Caco-2 (cell line): ENCODE data around the gene GPC6. TPM values are rescaled to one million over a fixed set of nuclear protein-coding genes. Genes with fewer than 3 reads are reported as not detected.
A peak's percentile ranks its signal among the peaks of the same experiment; 100 is the strongest.

Source experiments
- BruUV-seq: library from RNA; stranded (reverse); fragments of 400-500 nt; replicated peaks from 2 replicates; lab custom pipeline; 2021; lab: Mats Ljungman, UMichigan
- CTCF ChIA-PET: fragments of 300-600 bp; sonication (Branson Sonifier 250); formaldehyde crosslinking; loops from one replicate; lab custom pipeline; 2022; ENCODE audit warnings: antibody characterized with exemption; lab: Charles Lee
- POLR2A ChIA-PET: fragments of 300-600 bp; sonication (Branson Sonifier 250); formaldehyde crosslinking; loops from one replicate; lab custom pipeline; 2022; ENCODE audit warnings: antibody characterized with exemption; lab: Charles Lee
- DNase-seq, 2 experiments: peaks; one replicate each; pipeline versions ENCODE4 v3.0.0 to v3.0.0-alpha.2; 2020 to 2022
- H3K27me3 ChIP-seq: replicated peaks from 2 replicates; pipeline ENCODE4 v1.6.0; 2011; ENCODE audit warnings: low read length; ENCODE audit not compliant: control insufficient read depth, insufficient read depth
- H3K36me3 ChIP-seq: 2 replicates; pipeline ENCODE4 v1.5.1; 2011; ENCODE audit warnings: low read length; ENCODE audit not compliant: control insufficient read depth, insufficient read depth
- H3K4me1 ChIP-seq: fragments of 250-450 bp; sonication (Bioruptor Pico); 2 replicates; pipeline ENCODE4 v1.5.1; 2020; ENCODE audit warnings: mild to moderate bottlenecking
- H3K4me3 ChIP-seq: 2 replicates; pipeline ENCODE4 v1.5.1; 2011; ENCODE audit warnings: low read depth, mild to moderate bottlenecking, control low read depth, low read length
- H3K9me3 ChIP-seq: fragments of 250-450 bp; sonication (Bioruptor Pico); 2 replicates; pipeline ENCODE4 v1.5.1; 2020; ENCODE audit warnings: mild to moderate bottlenecking, moderate library complexity
- H3K27ac Mint-ChIP-seq: one replicate; pipeline ENCODE4 v1.8.0; 2022; ENCODE audit warnings: mixed read lengths; ENCODE audit not compliant: unreplicated experiment
- H3K27me3 Mint-ChIP-seq: one replicate; pipeline ENCODE4 v1.8.0; 2022; ENCODE audit warnings: mixed read lengths; ENCODE audit not compliant: insufficient read depth, unreplicated experiment
- H3K36me3 Mint-ChIP-seq: one replicate; pipeline ENCODE4 v1.8.0; 2022; ENCODE audit warnings: mild to moderate bottlenecking, mixed read lengths; ENCODE audit not compliant: insufficient read depth, unreplicated experiment
- H3K4me1 Mint-ChIP-seq: one replicate; pipeline ENCODE4 v1.8.0; 2022; ENCODE audit warnings: low read depth, mixed read lengths; ENCODE audit not compliant: unreplicated experiment
- H3K4me3 Mint-ChIP-seq: one replicate; pipeline ENCODE4 v1.8.0; 2022; ENCODE audit warnings: mild to moderate bottlenecking, moderate library complexity, mixed read lengths; ENCODE audit not compliant: unreplicated experiment
- H3K9me3 Mint-ChIP-seq: one replicate; pipeline ENCODE4 v1.8.0; 2022; ENCODE audit warnings: mixed read lengths; ENCODE audit not compliant: unreplicated experiment
- CTCF ChIP-seq, 2 experiments: fragments of 200-600 bp in 1 of 2; IDR thresholded peaks; 1 replicate in 1 of 2; 2 replicates in 1 of 2; pipeline versions ENCODE4 v1.5.1 to v1.8.0; 2011 to 2022; ENCODE audit warnings: antibody characterized with exemption in 1 of 2, control low read depth in 1 of 2, inconsistent platforms in 1 of 2, low read depth in 1 of 2, low read length in 1 of 2, mild to moderate bottlenecking in 1 of 2, moderate library complexity in 1 of 2; ENCODE audit not compliant: insufficient read depth in 1 of 2, severe bottlenecking in 1 of 2, unreplicated experiment in 1 of 2
- intact Hi-C: fragments of 100-400 bp; cut with micrococcal nuclease; formaldehyde crosslinking; loops from one replicate; pipeline ENCODE4 v1.10.0; 2022; ENCODE audit not compliant: unreplicated experiment
- total RNA-seq: library from RNA; stranded (reverse); gene quantifications from 2 replicates; pipeline ENCODE4 v1.2.3, GENCODE V29; 2022

The GPC6 gene
- total RNA-seq, 1 experiment from 2014 or later = 0.16 TPM

GRCh38 chr13:94344126-94344818 lies 1117.7 kb downstream of the GPC6 start:
- CTCF ChIA-PET = no interaction called here
- peaks cover 2% of the 10 kb centered on the region for H3K27me3 Mint-ChIP-seq
- no peaks in the 10 kb centered on the region for H3K36me3 Mint-ChIP-seq
- no peak for DNase-seq
- Histone ChIP-seq H3K9me3 (no peaks in the 10 kb centered on the region), H3K36me3 (no peaks in the 10 kb centered on the region), H3K4me1 (peaks cover 15% of the 10 kb centered on the region), H3K27me3 (no peaks in the 10 kb centered on the region; the same call in 1 of the 2 replicates), H3K4me3 (no peak overlapping the region)
- BruUV-seq = no TSS peak
- H3K4me1 Mint-ChIP-seq = peaks cover 6% of the 10 kb centered on the region
- no peak for TF ChIP-seq CTCF (IDR thresholded peaks at IDR 0.05; ENCODE audit: insufficient read depth in 1 of 2, low read depth in 1 of 2, low read length in 1 of 2, severe bottlenecking in 1 of 2, unreplicated experiment in 1 of 2)
- POLR2A ChIA-PET = no interaction called here
- peak overlapping the region; percentile 30 for H3K4me3 Mint-ChIP-seq
- no peak overlapping the region for H3K27ac Mint-ChIP-seq
- intact Hi-C loops = no loop called here
- H3K9me3 Mint-ChIP-seq = no peaks in the 10 kb centered on the region

GRCh38 chr13:94345374-94346195 lies 1119.0 kb downstream of the GPC6 start:
- no peaks in the 10 kb centered on the region for H3K36me3 Mint-ChIP-seq
- Histone ChIP-seq H3K4me1 (peaks cover 15% of the 10 kb centered on the region), H3K4me3 (no peak overlapping the region), H3K9me3 (no peaks in the 10 kb centered on the region), H3K27me3 (no peaks in the 10 kb centered on the region; the same call in 1 of the 2 replicates), H3K36me3 (no peaks in the 10 kb centered on the region)
- peaks cover 5% of the 10 kb centered on the region for H3K27me3 Mint-ChIP-seq
- no peak overlapping the region for H3K4me3 Mint-ChIP-seq
- H3K27ac Mint-ChIP-seq = no peak overlapping the region
- POLR2A ChIA-PET = no interaction called here
- BruUV-seq = no TSS peak
- DNase-seq = no peak
- no peak for TF ChIP-seq CTCF (IDR thresholded peaks at IDR 0.05; ENCODE audit: insufficient read depth in 1 of 2, low read depth in 1 of 2, low read length in 1 of 2, severe bottlenecking in 1 of 2, unreplicated experiment in 1 of 2)
- CTCF ChIA-PET = no interaction called here
- intact Hi-C loops = no loop called here
- no peaks in the 10 kb centered on the region for H3K9me3 Mint-ChIP-seq
- peaks cover 6% of the 10 kb centered on the region for H3K4me1 Mint-ChIP-seq

GRCh38 chr13:94346261-94347019 lies 1119.8 kb downstream of the GPC6 start:
- Histone ChIP-seq H3K36me3 (no peaks in the 10 kb centered on the region), H3K27me3 (no peaks in the 10 kb centered on the region; the same call in 1 of the 2 replicates), H3K9me3 (no peaks in the 10 kb centered on the region), H3K4me3 (no peak overlapping the region), H3K4me1 (peaks cover 15% of the 10 kb centered on the region)
- Mint-ChIP-seq H3K9me3 (no peaks in the 10 kb centered on the region), H3K4me1 (peaks cover 6% of the 10 kb centered on the region), H3K27me3 (peaks cover 5% of the 10 kb centered on the region), H3K4me3 (no peak overlapping the region), H3K27ac (no peak overlapping the region), H3K36me3 (no peaks in the 10 kb centered on the region)
- ChIA-PET POLR2A (no interaction called here), CTCF (no interaction called here)
- no peak for DNase-seq
- intact Hi-C loops = no loop called here
- BruUV-seq = no TSS peak
- TF ChIP-seq CTCF (IDR thresholded peaks at IDR 0.05; ENCODE audit: insufficient read depth in 1 of 2, low read depth in 1 of 2, low read length in 1 of 2, severe bottlenecking in 1 of 2, unreplicated experiment in 1 of 2) = no peak
